HEK293T (cell line): ENCODE measurements around the gene BZW2.

ENCODE experiments used
- CTCF ChIA-PET: fragments of 350-600 bp; formaldehyde crosslinking; extraction: SDS; loops from one replicate; lab custom pipeline; 2021; ENCODE audit warnings: antibody characterized with exemption, inconsistent platforms; lab: Yijun Ruan, JAX
- POLR2A ChIA-PET: fragments of 350-600 bp; formaldehyde crosslinking; extraction: SDS; loops from one replicate; lab custom pipeline; 2020; ENCODE audit warnings: antibody characterized with exemption, inconsistent platforms; lab: Yijun Ruan, JAX
- DNase-seq: peaks from one replicate; pipeline ENCODE4 v3.0.0; 2012; ENCODE audit warnings: mixed read lengths; ENCODE audit errors: extremely low spot score
- ARNT ChIP-seq: fragments of 450-650 bp; IDR thresholded peaks from 2 replicates; pipeline ENCODE4 v1.6.1; 2017; ENCODE audit warnings: mild to moderate bottlenecking
- BHLHE40 ChIP-seq: fragments of 450-650 bp; IDR thresholded peaks from 2 replicates; pipeline ENCODE4 v1.6.1; 2016; ENCODE audit warnings: mild to moderate bottlenecking, moderate library complexity, borderline replicate concordance
- CTBP1 ChIP-seq: fragments of 450-650 bp; IDR thresholded peaks from 2 replicates; pipeline ENCODE4 v1.6.1; 2016; ENCODE audit warnings: borderline replicate concordance
- ELF4 ChIP-seq: fragments of 450-650 bp; IDR thresholded peaks from 2 replicates; pipeline ENCODE4 v1.6.1; 2017; ENCODE audit warnings: antibody characterized with exemption
- FOXA1 ChIP-seq: fragments of 450-650 bp; IDR thresholded peaks from 2 replicates; pipeline ENCODE4 v1.6.1; 2016; ENCODE audit warnings: mild to moderate bottlenecking
- FOXK2 ChIP-seq: fragments of 450-650 bp; IDR thresholded peaks from 2 replicates; pipeline ENCODE4 v1.6.1; 2016; ENCODE audit warnings: mild to moderate bottlenecking
- FOXM1 ChIP-seq: fragments of 450-650 bp; IDR thresholded peaks from 2 replicates; pipeline ENCODE4 v1.6.1; 2017; ENCODE audit warnings: mild to moderate bottlenecking, borderline replicate concordance
- HDGF ChIP-seq: fragments of 450-650 bp; IDR thresholded peaks from 2 replicates; pipeline ENCODE4 v1.6.1; 2017; ENCODE audit warnings: antibody characterized with exemption, borderline replicate concordance
- L3MBTL2 ChIP-seq: fragments of 450-650 bp; conservative IDR thresholded peaks from 2 replicates; pipeline ENCODE4 v1.6.1; 2016; ENCODE audit warnings: mild to moderate bottlenecking
- LEF1 ChIP-seq: fragments of 450-650 bp; IDR thresholded peaks from 2 replicates; pipeline ENCODE4 v1.6.1; 2017; ENCODE audit warnings: mild to moderate bottlenecking, borderline replicate concordance
- NFRKB ChIP-seq: fragments of 450-650 bp; IDR thresholded peaks from 2 replicates; pipeline ENCODE4 v1.6.1; 2016; ENCODE audit warnings: mild to moderate bottlenecking, moderate library complexity
- SP1 ChIP-seq: fragments of 450-650 bp; IDR thresholded peaks from 2 replicates; pipeline ENCODE4 v1.6.1; 2017
- SUZ12 ChIP-seq: fragments of 450-650 bp; IDR thresholded peaks from 2 replicates; pipeline ENCODE4 v1.6.1; 2016; ENCODE audit warnings: mild to moderate bottlenecking
- TARDBP ChIP-seq: fragments of 450-650 bp; IDR thresholded peaks from 2 replicates; pipeline ENCODE4 v1.6.1; 2016
- ZNF384 ChIP-seq: fragments of 450-650 bp; IDR thresholded peaks from 2 replicates; pipeline ENCODE4 v1.6.1; 2016
- TF ChIP-seq, protein P1 (sequence below): fragments of 450-650 bp; IDR thresholded peaks from 2 replicates; pipeline ENCODE4 v1.6.1; 2016

The BZW2 gene

DNA sequence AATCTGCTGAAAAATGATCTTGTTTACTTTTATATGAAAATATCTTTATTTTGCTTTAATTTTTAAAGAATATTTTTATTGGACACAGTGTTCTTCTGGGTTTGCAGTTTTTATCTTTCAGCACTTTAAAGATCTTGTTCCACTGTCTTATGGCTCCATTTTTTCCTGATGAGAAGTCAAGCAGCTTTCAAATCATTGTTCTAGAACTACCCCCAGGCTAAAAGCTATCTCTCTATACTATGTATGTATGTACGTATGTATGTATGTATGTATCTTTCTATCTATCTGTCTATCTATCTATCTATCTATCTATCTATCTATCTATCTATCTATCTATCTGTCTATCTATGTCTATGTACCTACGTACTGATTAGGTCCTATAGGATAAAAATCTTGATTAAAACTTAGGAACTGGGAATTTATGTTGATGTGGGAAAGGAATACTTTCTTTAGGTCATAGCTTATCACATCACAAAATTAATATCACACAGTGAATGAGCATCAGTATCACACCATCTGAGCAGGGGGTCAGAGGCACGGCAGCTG, 72.2 kb downstream of the BZW2 start:
- TF ChIP-seq NFRKB (no peak), TARDBP (no peak), ELF4 (no peak), FOXA1 (no peak), SUZ12 (no peak), LEF1 (no peak), SP1 (no peak), BHLHE40 (no peak), L3MBTL2 (no peak), CTBP1 (no peak), ZNF384 (no peak)
- TF ChIP-seq, protein P1, sequence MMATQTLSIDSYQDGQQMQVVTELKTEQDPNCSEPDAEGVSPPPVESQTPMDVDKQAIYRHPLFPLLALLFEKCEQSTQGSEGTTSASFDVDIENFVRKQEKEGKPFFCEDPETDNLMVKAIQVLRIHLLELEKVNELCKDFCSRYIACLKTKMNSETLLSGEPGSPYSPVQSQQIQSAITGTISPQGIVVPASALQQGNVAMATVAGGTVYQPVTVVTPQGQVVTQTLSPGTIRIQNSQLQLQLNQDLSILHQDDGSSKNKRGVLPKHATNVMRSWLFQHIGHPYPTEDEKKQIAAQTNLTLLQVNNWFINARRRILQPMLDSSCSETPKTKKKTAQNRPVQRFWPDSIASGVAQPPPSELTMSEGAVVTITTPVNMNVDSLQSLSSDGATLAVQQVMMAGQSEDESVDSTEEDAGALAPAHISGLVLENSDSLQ = no peak
- POLR2A ChIA-PET = no interaction called here
- CTCF ChIA-PET = no interaction called here
- no peak for DNase-seq

DNA sequence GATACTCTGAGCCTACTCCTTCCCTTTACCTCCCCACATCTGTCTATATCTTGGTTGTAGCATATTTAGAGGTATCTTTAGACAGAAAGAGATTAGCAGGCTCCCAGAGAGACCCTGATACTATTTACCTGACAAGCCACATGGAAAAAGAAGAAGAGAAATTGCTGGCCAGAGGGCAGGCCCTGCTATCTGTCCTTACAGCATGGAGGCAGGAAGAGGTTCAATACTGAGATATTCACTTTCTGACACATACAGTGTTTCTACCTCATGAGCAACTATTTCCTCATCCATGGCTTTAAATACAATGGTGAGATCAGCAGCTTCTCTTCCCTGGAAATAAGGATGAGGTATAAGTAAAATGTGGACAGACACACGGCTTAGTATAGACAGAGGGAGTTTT, 73.7 kb downstream of the BZW2 start:
- TF ChIP-seq SP1 = no peak
- TF ChIP-seq ARNT = no peak
- TF ChIP-seq FOXA1 = no peak
- no peak for TF ChIP-seq BHLHE40
- TF ChIP-seq, protein P1 = no peak
- TF ChIP-seq HDGF = no peak
- TF ChIP-seq FOXK2 = no peak
- no peak for TF ChIP-seq TARDBP
- no peak for TF ChIP-seq CTBP1
- TF ChIP-seq L3MBTL2 = no peak
- TF ChIP-seq FOXM1 = no peak
- TF ChIP-seq ELF4 = no peak
- no peak for TF ChIP-seq SUZ12
- POLR2A ChIA-PET = no interaction called here
- no peak for DNase-seq
- CTCF ChIA-PET = no interaction called here

DNA sequence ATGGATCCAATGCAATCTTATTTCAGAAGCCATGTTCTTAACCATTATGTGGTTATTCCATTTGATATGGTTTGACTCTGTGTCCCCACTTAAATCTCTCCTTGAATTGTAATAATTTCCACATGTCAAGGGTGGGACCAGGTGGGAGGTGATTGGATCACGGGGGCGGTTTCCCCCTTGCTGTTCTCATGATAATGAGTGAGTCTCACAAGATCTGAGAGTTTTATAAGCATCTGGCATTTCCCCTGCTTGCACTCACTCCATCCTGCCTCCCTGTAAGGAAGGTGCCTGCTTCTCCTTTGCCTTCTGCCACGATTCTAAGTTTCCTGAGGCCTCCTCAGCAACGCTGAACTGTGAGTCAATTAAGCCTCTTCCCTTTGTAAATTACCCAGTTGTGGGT, 75.6 kb downstream of the BZW2 start:
- TF ChIP-seq, protein P1 = no peak
- TF ChIP-seq FOXA1 (no peak), FOXM1 (no peak), NFRKB (no peak), LEF1 (no peak), ZNF384 (no peak), SUZ12 (no peak), TARDBP (no peak), HDGF (no peak), CTBP1 (no peak), SP1 (no peak), BHLHE40 (no peak), ARNT (no peak), FOXK2 (no peak)
- ChIA-PET CTCF (no interaction called here), POLR2A (interaction anchor here (0.6 kb wide), 1 partner anchor 88 kb away, joined by 3 read pairs; no protein-coding TSS in a partner anchor)
- DNase-seq = no peak

DNA sequence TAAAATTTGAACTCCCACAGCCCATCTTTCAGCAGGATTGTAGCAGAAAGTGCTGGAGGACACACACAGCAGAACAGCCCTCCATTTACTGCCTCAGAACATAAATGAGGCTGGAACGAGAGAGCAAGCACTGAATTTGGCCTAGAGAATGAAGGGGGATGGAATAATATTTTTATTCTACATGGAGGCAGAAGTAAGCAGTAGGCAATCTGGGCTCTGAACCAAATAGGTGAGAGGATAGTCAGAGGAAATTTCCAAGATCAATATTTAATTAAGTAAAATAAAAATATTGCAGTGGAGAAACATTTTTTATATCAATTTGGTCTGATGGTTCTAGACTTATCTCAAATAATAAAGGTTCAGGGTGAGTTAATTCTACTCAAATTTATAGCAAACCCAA, 78.4 kb downstream of the BZW2 start:
- CTCF ChIA-PET = interaction anchor here (0.6 kb wide), 1 partner anchor 40 kb away, joined by 3 read pairs; no protein-coding TSS in a partner anchor
- POLR2A ChIA-PET = no interaction called here
- DNase-seq = no peak
- no peak for TF ChIP-seq LEF1
- TF ChIP-seq SP1 = no peak
- TF ChIP-seq, protein P1 = no peak
- TF ChIP-seq FOXM1 = no peak
- no peak for TF ChIP-seq L3MBTL2
- no peak for TF ChIP-seq FOXA1
- no peak for TF ChIP-seq ZNF384
- no peak for TF ChIP-seq ELF4
- TF ChIP-seq TARDBP = no peak
- no peak for TF ChIP-seq CTBP1
- no peak for TF ChIP-seq HDGF
- TF ChIP-seq ARNT = no peak
- TF ChIP-seq BHLHE40 = no peak

DNA sequence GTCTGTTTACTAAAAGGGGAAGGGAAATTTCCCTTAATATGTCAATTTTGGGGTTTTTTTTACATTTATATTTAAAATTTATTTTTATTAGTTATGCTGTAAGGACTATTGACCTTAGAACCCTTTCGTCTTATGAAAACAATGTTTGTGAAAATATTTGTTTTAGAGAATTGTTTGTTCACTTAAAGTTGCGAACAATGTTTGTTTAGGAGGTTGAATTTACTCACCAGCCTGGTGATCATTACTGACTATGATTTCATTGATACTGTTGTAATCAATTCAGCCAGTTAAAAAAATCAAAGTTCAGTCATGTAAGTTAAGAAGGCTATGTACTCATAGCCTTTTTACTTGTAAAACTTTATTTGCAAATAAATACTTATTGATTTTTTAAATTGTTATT, 80.2 kb downstream of the BZW2 start:
- ChIA-PET CTCF (no interaction called here), POLR2A (no interaction called here)
- no peak for DNase-seq
- TF ChIP-seq ELF4 = no peak
- no peak for TF ChIP-seq L3MBTL2
- no peak for TF ChIP-seq ZNF384
- no peak for TF ChIP-seq BHLHE40
- TF ChIP-seq LEF1 = no peak
- no peak for TF ChIP-seq FOXA1
- TF ChIP-seq, protein P1 = no peak
- TF ChIP-seq SP1 = no peak
- TF ChIP-seq ARNT = no peak
- no peak for TF ChIP-seq HDGF
- no peak for TF ChIP-seq CTBP1
